GM18867 (cell line): ENCODE results near the gene SORL1.
"Not testable (repeated sequence)": the region's sequence is repeated elsewhere in the genome, so short reads cannot be mapped to it uniquely, and the experiment has no call there.

Source experiments
- ATAC-seq: cut with Tn5 transposase; IDR thresholded peaks from one replicate; pipeline ENCODE4 v1.9.1; 2021; ENCODE audit warnings: mild to moderate bottlenecking, moderate library complexity; ENCODE audit not compliant: unreplicated experiment

The SORL1 gene

GRCh38 chr11:121611242-121611641 lies 159.1 kb downstream of the SORL1 start:
- ATAC-seq: no peak

- ATAC-seq: no peak
These were observed 161.6 kb downstream of the SORL1 start for GRCh38 chr11:121613724-121614123.

GRCh38 chr11:121614636-121615240 lies 162.6 kb downstream of the SORL1 start:
- no peak for ATAC-seq

GRCh38 chr11:121615501-121615900 lies 163.4 kb downstream of the SORL1 start:
- ATAC-seq: no peak

GRCh38 chr11:121618516-121618915 lies 166.4 kb downstream of the SORL1 start:
- ATAC-seq: no peak

GRCh38 chr11:121625777-121626506 lies 173.8 kb downstream of the SORL1 start:
- ATAC-seq: no peak

- ATAC-seq: no peak
These were observed 174.4 kb downstream of the SORL1 start for GRCh38 chr11:121626507-121626875.

GRCh38 chr11:121626980-121627379 lies 174.9 kb downstream of the SORL1 start:
- no peak for ATAC-seq

GRCh38 chr11:121630041-121630440 lies 177.9 kb downstream of the SORL1 start:
- no peak for ATAC-seq

GRCh38 chr11:121631456-121631855 lies 179.3 kb downstream of the SORL1 start:
- ATAC-seq: no peak

GRCh38 chr11:121634273-121634672 lies 182.2 kb downstream of the SORL1 start:
- no peak for ATAC-seq

- no peak for ATAC-seq
These were observed 182.8 kb downstream of the SORL1 start for GRCh38 chr11:121634889-121635288.

- ATAC-seq: no peak
These were observed 184.1 kb downstream of the SORL1 start for GRCh38 chr11:121636081-121636799.

GRCh38 chr11:121636800-121637176 lies 184.7 kb downstream of the SORL1 start:
- no peak for ATAC-seq

GRCh38 chr11:121637587-121637986 lies 185.5 kb downstream of the SORL1 start:
- ATAC-seq: not testable (repeated sequence)

- no peak for ATAC-seq
These were observed 191.5 kb downstream of the SORL1 start for GRCh38 chr11:121643479-121644186.

- ATAC-seq: no peak
These were observed 192.0 kb downstream of the SORL1 start for GRCh38 chr11:121644187-121644512.

- no peak for ATAC-seq
These were observed 192.9 kb downstream of the SORL1 start for GRCh38 chr11:121645001-121645400.

GRCh38 chr11:121645596-121645995 lies 193.5 kb downstream of the SORL1 start:
- no peak for ATAC-seq

GRCh38 chr11:121648306-121648705 lies 196.2 kb downstream of the SORL1 start:
- ATAC-seq: no peak

GRCh38 chr11:121649798-121650197 lies 197.7 kb downstream of the SORL1 start:
- ATAC-seq: no peak
